ENCODE results near the gene AGAP5. TPM values are rescaled to one million over a fixed set of nuclear protein-coding genes. Genes with fewer than 3 reads are reported as not detected.

AGAP5 gene
- total and polyA plus RNA-seq, 9 of the 15 experiments (the other 6 are each of a cell fraction or from before 2014, with no cell fraction given) = 0.32 to 7.5 (median 5.3) TPM

DNA sequence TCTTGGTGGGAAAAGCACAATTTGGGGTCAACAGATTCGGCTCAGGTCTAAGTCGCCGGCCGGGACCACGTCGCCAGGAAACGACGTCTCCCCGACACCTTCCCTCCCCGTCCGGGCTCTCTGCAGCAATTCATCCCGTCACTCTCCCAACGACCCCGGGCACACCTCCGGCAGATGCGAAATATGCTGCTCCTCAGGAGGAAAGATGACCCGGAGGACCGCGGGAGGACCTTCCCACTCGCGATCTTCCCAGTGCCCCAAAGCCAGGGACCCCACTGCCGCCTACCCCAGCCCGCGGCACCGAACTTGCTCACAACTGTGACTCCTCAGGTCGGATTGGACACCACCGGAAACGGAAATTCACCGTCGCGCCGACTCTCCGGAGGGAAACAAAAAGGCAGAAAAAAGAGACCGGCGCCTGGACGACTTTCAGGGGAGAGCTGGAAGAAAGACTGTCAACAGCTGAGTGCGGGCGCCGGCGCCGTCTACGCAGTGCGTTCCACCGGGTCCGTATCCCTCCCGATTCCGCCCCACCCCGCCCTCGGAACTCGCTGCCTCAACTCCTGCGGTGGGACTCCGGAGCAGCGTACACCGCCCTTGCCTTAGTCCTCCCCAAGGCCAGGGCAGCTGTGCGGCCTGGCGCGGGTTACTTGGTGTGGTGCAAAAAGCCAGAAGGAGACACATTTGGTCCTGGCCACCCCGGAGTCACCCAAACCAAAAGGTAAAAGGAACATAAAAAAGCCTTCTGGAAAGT is 32.4 kb upstream of the AGAP5 start (continued):
- TF ChIP-seq, protein P1, sequence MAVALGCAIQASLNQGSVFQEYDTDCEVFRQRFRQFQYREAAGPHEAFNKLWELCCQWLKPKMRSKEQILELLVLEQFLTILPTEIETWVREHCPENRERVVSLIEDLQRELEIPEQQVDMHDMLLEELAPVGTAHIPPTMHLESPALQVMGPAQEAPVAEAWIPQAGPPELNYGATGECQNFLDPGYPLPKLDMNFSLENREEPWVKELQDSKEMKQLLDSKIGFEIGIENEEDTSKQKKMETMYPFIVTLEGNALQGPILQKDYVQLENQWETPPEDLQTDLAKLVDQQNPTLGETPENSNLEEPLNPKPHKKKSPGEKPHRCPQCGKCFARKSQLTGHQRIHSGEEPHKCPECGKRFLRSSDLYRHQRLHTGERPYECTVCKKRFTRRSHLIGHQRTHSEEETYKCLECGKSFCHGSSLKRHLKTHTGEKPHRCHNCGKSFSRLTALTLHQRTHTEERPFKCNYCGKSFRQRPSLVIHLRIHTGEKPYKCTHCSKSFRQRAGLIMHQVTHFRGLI (CRISPR knock-in tag; IDR thresholded peaks at IDR 0.05) = no peak
- peak; percentile 93 for TF ChIP-seq TAF7 (tag; IDR thresholded peaks at IDR 0.05)
- TF ChIP-seq FOS (IDR thresholded peaks at IDR 0.05; ENCODE audit: extremely low read depth, insufficient read length) = no peak
- no peak for TF ChIP-seq TFAM (CRISPR knock-in tag; conservative IDR thresholded peaks at IDR 0.05)
- 0 out of 2 replicates have a peak, but pooled peaks have one; percentile 53 for TF ChIP-seq ZNF589 (CRISPR knock-in tag; IDR thresholded peaks at IDR 0.05; ENCODE audit: low read depth)
- no peak for TF ChIP-seq KLF10 (CRISPR knock-in tag; IDR thresholded peaks at IDR 0.05)
- TF ChIP-seq, protein P2, sequence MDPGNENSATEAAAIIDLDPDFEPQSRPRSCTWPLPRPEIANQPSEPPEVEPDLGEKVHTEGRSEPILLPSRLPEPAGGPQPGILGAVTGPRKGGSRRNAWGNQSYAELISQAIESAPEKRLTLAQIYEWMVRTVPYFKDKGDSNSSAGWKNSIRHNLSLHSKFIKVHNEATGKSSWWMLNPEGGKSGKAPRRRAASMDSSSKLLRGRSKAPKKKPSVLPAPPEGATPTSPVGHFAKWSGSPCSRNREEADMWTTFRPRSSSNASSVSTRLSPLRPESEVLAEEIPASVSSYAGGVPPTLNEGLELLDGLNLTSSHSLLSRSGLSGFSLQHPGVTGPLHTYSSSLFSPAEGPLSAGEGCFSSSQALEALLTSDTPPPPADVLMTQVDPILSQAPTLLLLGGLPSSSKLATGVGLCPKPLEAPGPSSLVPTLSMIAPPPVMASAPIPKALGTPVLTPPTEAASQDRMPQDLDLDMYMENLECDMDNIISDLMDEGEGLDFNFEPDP (CRISPR knock-in tag; IDR thresholded peaks at IDR 0.05) = no peak
- 0 out of 4 replicates have a peak, but pooled peaks of 1 of the 2 experiments have one; percentile 14 for TF ChIP-seq RAD21 (CRISPR knock-in tag; conservative IDR thresholded peaks at IDR 0.05 in 1 of 2, IDR thresholded peaks at IDR 0.05 in 1 of 2)
- TF ChIP-seq, protein P3, sequence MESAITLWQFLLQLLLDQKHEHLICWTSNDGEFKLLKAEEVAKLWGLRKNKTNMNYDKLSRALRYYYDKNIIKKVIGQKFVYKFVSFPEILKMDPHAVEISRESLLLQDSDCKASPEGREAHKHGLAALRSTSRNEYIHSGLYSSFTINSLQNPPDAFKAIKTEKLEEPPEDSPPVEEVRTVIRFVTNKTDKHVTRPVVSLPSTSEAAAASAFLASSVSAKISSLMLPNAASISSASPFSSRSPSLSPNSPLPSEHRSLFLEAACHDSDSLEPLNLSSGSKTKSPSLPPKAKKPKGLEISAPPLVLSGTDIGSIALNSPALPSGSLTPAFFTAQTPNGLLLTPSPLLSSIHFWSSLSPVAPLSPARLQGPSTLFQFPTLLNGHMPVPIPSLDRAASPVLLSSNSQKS (CRISPR knock-in tag; IDR thresholded peaks at IDR 0.05) = no peak
- peak in 1 of 2 experiments; percentile 50; a peak in 1 of 4 replicates for TF ChIP-seq TBL1XR1 (IDR thresholded peaks at IDR 0.05; ENCODE audit: low read length in 2 of 2)
- TF ChIP-seq TOE1 (IDR thresholded peaks at IDR 0.05; ENCODE audit: borderline replicate concordance) = peak; percentile 93
- no peak for TF ChIP-seq TOE1 (CRISPR knock-in tag; IDR thresholded peaks at IDR 0.05; ENCODE audit: borderline replicate concordance, low read depth)
- TF ChIP-seq ESRRB (CRISPR knock-in tag; IDR thresholded peaks at IDR 0.05; ENCODE audit: borderline replicate concordance) = no peak
- TF ChIP-seq, protein P4, sequence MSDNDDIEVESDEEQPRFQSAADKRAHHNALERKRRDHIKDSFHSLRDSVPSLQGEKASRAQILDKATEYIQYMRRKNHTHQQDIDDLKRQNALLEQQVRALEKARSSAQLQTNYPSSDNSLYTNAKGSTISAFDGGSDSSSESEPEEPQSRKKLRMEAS (CRISPR knock-in tag; IDR thresholded peaks at IDR 0.05) = peak; percentile 58
- TF ChIP-seq, protein P5, sequence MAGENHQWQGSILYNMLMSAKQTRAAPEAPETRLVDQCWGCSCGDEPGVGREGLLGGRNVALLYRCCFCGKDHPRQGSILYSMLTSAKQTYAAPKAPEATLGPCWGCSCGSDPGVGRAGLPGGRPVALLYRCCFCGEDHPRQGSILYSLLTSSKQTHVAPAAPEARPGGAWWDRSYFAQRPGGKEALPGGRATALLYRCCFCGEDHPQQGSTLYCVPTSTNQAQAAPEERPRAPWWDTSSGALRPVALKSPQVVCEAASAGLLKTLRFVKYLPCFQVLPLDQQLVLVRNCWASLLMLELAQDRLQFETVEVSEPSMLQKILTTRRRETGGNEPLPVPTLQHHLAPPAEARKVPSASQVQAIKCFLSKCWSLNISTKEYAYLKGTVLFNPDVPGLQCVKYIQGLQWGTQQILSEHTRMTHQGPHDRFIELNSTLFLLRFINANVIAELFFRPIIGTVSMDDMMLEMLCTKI (IDR thresholded peaks at IDR 0.05; ENCODE audit: partially characterized antibody) = no peak
- no peak for TF ChIP-seq MCM7 (IDR thresholded peaks at IDR 0.05)
- no peak for TF ChIP-seq FUS (optimal IDR thresholded peaks at IDR 0.05; ENCODE audit: low read depth, low read length)
- TF ChIP-seq ZNF41 (CRISPR knock-in tag; conservative IDR thresholded peaks at IDR 0.05) = no peak; the same call in 1 of the 2 replicates
- no peak for TF ChIP-seq CCNT2 (IDR thresholded peaks at IDR 0.05; ENCODE audit: borderline replicate concordance, extremely low read depth, insufficient read length, low read depth, low read length)
- TF ChIP-seq ADNP (tag; IDR thresholded peaks at IDR 0.05) = no peak
- peak; percentile 89 for TF ChIP-seq TCF7 (IDR thresholded peaks at IDR 0.05; ENCODE audit: borderline replicate concordance)
